HPDE6-E6E7 (cell line): ENCODE data around the gene KLRF2.

Experiments
- DNase-seq: peaks from one replicate; pipeline ENCODE4 v3.0.0; 2011; ENCODE audit warnings: missing footprints; ENCODE audit errors: extremely low spot score

The KLRF2 gene

GRCh38 chr12:9888665-9889273 lies 7.5 kb downstream of the KLRF2 start:
- DNase-seq = no peak

- no peak for DNase-seq
Observed at GRCh38 chr12:9895215-9895971, 14.1 kb downstream of the KLRF2 start.

GRCh38 chr12:9897535-9897934 lies 16.2 kb downstream of the KLRF2 start:
- DNase-seq = peak; percentile 54

GRCh38 chr12:9899209-9899608 lies 17.9 kb downstream of the KLRF2 start:
- DNase-seq = no peak

- no peak for DNase-seq
Observed at GRCh38 chr12:9900930-9901329, 19.6 kb downstream of the KLRF2 start.

- DNase-seq = no peak
Observed at GRCh38 chr12:9902539-9903228, 21.4 kb downstream of the KLRF2 start.

- DNase-seq = no peak
Observed at GRCh38 chr12:9906873-9907272, 25.6 kb downstream of the KLRF2 start.

- no peak for DNase-seq
Observed at GRCh38 chr12:9907769-9908168, 26.5 kb downstream of the KLRF2 start.

- no peak for DNase-seq
Observed at GRCh38 chr12:9908350-9908749, 27.1 kb downstream of the KLRF2 start.

GRCh38 chr12:9909724-9910123 lies 28.4 kb downstream of the KLRF2 start:
- DNase-seq = no peak

GRCh38 chr12:9910716-9911421 lies 29.6 kb downstream of the KLRF2 start:
- DNase-seq = no peak

GRCh38 chr12:9911708-9912107 lies 30.4 kb downstream of the KLRF2 start:
- no peak for DNase-seq

- DNase-seq = no peak
Observed at GRCh38 chr12:9919443-9919842, 38.2 kb downstream of the KLRF2 start.

- DNase-seq = no peak
Observed at GRCh38 chr12:9920451-9920850, 39.2 kb downstream of the KLRF2 start.

GRCh38 chr12:9922429-9922828 lies 41.1 kb downstream of the KLRF2 start:
- DNase-seq = no peak

- DNase-seq = peak; percentile 16
Observed at GRCh38 chr12:9925705-9926393, 44.6 kb downstream of the KLRF2 start.

GRCh38 chr12:9926876-9927275 lies 45.6 kb downstream of the KLRF2 start:
- DNase-seq = no peak

- no peak for DNase-seq
Observed at GRCh38 chr12:9928607-9929006, 47.3 kb downstream of the KLRF2 start.

- DNase-seq = no peak
Observed at GRCh38 chr12:9931245-9931644, 50.0 kb downstream of the KLRF2 start.

GRCh38 chr12:9932270-9932669 lies 51.0 kb downstream of the KLRF2 start, which contains the start of gene CLEC2A:
TSS of gene CLEC2A (minus strand) at chr12:9932370. CDS start at chr12:9932329, 41 bp downstream.
- no peak for DNase-seq

GRCh38 chr12:9933958-9934357 lies 52.7 kb downstream of the KLRF2 start:
- DNase-seq = no peak

- no peak for DNase-seq
Observed at GRCh38 chr12:9935026-9935425, 53.7 kb downstream of the KLRF2 start.
